Neural cell (in vitro differentiated cells): ENCODE results near the gene NKAIN2.

Experiments
- EP300 ChIP-seq: fragments of 450-650 bp; conservative IDR thresholded peaks from 2 replicates; pipeline ENCODE4 v1.6.1; 2014; ENCODE audit warnings: antibody characterized with exemption, mild to moderate bottlenecking, moderate library complexity; ENCODE audit not compliant: poor library complexity, severe bottlenecking
- EZH2 ChIP-seq: fragments of 200-600, 300-800 bp; shearing (Covaris generic), sonication (generic); IDR thresholded peaks from 2 replicates; pipeline ENCODE4 v1.6.1; 2014; ENCODE audit warnings: antibody characterized with exemption, low read length, borderline replicate concordance, mild to moderate bottlenecking; ENCODE audit not compliant: insufficient read depth, poor library complexity, severe bottlenecking
- MXI1 ChIP-seq: fragments of 450-650 bp; conservative IDR thresholded peaks from 2 replicates; pipeline ENCODE4 v1.6.1; 2014; ENCODE audit warnings: antibody characterized with exemption, mild to moderate bottlenecking; ENCODE audit not compliant: poor library complexity, severe bottlenecking
- POLR2AphosphoS5 ChIP-seq: IDR thresholded peaks from 2 replicates; pipeline ENCODE4 v1.6.1; 2012
- RAD21 ChIP-seq: fragments of 450-650 bp; conservative IDR thresholded peaks from 2 replicates; pipeline ENCODE4 v1.6.1; 2014; ENCODE audit warnings: antibody characterized with exemption, mild to moderate bottlenecking, moderate library complexity
- SMC3 ChIP-seq: fragments of 450-650 bp; conservative IDR thresholded peaks from 2 replicates; pipeline ENCODE4 v1.6.1; 2014; ENCODE audit warnings: antibody characterized with exemption, mild to moderate bottlenecking, moderate library complexity; ENCODE audit not compliant: poor library complexity
- TAF1 ChIP-seq: IDR thresholded peaks from 2 replicates; pipeline ENCODE4 v1.6.1; 2012; ENCODE audit warnings: low read depth
- TF ChIP-seq, protein P1 (sequence below): fragments of 450-650 bp; IDR thresholded peaks from 2 replicates; pipeline ENCODE4 v1.5.1; 2014; ENCODE audit warnings: antibody characterized with exemption, mild to moderate bottlenecking, moderate library complexity; ENCODE audit not compliant: poor library complexity, severe bottlenecking
- TF ChIP-seq, protein P2 (sequence below): IDR thresholded peaks from 2 replicates; pipeline ENCODE4 v1.6.1; 2012; ENCODE audit warnings: borderline replicate concordance

DNA sequence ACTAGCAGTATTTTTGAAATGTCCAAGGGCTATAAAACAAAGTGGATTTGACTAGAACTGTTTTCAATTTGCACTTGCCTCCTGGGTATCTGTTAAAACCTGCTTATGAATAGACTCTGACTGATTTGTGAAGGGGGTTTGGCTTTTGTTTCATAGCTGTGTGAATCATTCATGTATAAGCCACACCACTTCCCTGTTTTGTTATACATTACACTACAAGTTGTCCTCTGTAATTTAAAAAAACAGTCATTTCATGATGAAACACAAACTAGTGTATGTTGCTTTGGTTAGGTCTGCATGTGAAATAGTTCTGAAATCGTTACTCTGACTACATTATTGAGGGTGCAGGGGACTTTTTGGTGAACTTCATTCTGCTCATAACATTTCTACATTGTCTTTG lies 121.7 kb downstream of the NKAIN2 start:
- TF ChIP-seq, protein P1, sequence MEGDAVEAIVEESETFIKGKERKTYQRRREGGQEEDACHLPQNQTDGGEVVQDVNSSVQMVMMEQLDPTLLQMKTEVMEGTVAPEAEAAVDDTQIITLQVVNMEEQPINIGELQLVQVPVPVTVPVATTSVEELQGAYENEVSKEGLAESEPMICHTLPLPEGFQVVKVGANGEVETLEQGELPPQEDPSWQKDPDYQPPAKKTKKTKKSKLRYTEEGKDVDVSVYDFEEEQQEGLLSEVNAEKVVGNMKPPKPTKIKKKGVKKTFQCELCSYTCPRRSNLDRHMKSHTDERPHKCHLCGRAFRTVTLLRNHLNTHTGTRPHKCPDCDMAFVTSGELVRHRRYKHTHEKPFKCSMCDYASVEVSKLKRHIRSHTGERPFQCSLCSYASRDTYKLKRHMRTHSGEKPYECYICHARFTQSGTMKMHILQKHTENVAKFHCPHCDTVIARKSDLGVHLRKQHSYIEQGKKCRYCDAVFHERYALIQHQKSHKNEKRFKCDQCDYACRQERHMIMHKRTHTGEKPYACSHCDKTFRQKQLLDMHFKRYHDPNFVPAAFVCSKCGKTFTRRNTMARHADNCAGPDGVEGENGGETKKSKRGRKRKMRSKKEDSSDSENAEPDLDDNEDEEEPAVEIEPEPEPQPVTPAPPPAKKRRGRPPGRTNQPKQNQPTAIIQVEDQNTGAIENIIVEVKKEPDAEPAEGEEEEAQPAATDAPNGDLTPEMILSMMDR: no peak
- TF ChIP-seq, protein P2, sequence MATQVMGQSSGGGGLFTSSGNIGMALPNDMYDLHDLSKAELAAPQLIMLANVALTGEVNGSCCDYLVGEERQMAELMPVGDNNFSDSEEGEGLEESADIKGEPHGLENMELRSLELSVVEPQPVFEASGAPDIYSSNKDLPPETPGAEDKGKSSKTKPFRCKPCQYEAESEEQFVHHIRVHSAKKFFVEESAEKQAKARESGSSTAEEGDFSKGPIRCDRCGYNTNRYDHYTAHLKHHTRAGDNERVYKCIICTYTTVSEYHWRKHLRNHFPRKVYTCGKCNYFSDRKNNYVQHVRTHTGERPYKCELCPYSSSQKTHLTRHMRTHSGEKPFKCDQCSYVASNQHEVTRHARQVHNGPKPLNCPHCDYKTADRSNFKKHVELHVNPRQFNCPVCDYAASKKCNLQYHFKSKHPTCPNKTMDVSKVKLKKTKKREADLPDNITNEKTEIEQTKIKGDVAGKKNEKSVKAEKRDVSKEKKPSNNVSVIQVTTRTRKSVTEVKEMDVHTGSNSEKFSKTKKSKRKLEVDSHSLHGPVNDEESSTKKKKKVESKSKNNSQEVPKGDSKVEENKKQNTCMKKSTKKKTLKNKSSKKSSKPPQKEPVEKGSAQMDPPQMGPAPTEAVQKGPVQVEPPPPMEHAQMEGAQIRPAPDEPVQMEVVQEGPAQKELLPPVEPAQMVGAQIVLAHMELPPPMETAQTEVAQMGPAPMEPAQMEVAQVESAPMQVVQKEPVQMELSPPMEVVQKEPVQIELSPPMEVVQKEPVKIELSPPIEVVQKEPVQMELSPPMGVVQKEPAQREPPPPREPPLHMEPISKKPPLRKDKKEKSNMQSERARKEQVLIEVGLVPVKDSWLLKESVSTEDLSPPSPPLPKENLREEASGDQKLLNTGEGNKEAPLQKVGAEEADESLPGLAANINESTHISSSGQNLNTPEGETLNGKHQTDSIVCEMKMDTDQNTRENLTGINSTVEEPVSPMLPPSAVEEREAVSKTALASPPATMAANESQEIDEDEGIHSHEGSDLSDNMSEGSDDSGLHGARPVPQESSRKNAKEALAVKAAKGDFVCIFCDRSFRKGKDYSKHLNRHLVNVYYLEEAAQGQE: no peak
- TF ChIP-seq POLR2AphosphoS5: no peak
- TF ChIP-seq EP300: no peak
- no peak for TF ChIP-seq RAD21
- no peak for TF ChIP-seq TAF1
- no peak for TF ChIP-seq SMC3
- no peak for TF ChIP-seq EZH2
- TF ChIP-seq MXI1: no peak
